PFSK-1 (cell line): ENCODE results near the gene ESR2.

Source experiments
- FOXP2 ChIP-seq: optimal IDR thresholded peaks from 2 replicates; pipeline ENCODE3; 2011; ENCODE audit warnings: borderline replicate concordance, control low read depth, inconsistent platforms; ENCODE audit not compliant: insufficient read depth; ENCODE audit errors: extremely low read length, extremely low read depth
- POLR2AphosphoS5 ChIP-seq: IDR thresholded peaks from 2 replicates; pipeline ENCODE4 v1.6.1; 2012; ENCODE audit warnings: low read depth, mild to moderate bottlenecking, control low read depth, low read length, moderate library complexity
- REST ChIP-seq, 2 experiments: IDR thresholded peaks; 2 replicates each; pipeline versions ENCODE4 v1.6.1 to v1.8.0; 2011 to 2012; ENCODE audit warnings: low read depth in 2 of 2, low read length in 2 of 2, control low read depth in 1 of 2, inconsistent platforms in 1 of 2, mild to moderate bottlenecking in 1 of 2, moderate library complexity in 1 of 2; ENCODE audit not compliant: insufficient read depth in 1 of 2
- SIN3A ChIP-seq: IDR thresholded peaks from 2 replicates; pipeline ENCODE4 v1.6.1; 2012; ENCODE audit warnings: mild to moderate bottlenecking, low read length, moderate library complexity, borderline replicate concordance; ENCODE audit not compliant: insufficient read depth
- TAF1 ChIP-seq: IDR thresholded peaks from 2 replicates; pipeline ENCODE4 v1.6.1; 2012; ENCODE audit warnings: low read length, control low read depth, borderline replicate concordance; ENCODE audit not compliant: insufficient read depth

DNA sequence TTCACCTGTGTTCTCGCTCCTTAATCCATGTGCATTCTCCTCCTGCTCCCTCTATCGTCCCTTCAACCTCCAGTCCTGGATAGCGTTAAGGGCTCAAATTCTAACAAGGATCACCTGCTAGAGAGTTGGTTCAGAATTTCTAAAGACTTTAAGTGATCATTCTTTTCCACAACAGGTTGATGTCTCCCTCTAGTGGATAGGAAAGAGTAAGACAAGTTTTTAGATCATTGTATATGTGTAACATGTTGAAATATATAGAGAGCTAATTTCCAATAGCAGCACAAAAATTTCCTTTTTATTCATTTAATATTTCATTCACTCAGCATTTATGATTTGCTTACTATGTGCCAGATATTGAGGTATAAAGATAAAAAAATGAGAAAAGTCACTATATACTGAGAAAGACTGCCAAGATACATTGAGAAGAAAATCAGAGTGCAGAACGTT lies 9.3 kb upstream of the ESR2 start:
- TF ChIP-seq POLR2AphosphoS5, result no peak
- TF ChIP-seq TAF1, result no peak
- no peak for TF ChIP-seq REST (IDR thresholded peaks at IDR 0.05; ENCODE audit: insufficient read depth in 1 of 2, low read depth in 2 of 2, low read length in 2 of 2)
- TF ChIP-seq SIN3A, result no peak
- no peak for TF ChIP-seq FOXP2
